Smooth muscle cell of the brain vasculature (primary cell): ENCODE measurements around the gene GPR26.
"Not testable (repeated sequence)": the region's sequence is repeated elsewhere in the genome, so short reads cannot be mapped to it uniquely, and the experiment has no call there.

Experiments used
- DNase-seq: peaks from one replicate; pipeline ENCODE4 v3.0.0-alpha.2; 2012; ENCODE audit warnings: low read depth, low spot score

The GPR26 gene

DNA sequence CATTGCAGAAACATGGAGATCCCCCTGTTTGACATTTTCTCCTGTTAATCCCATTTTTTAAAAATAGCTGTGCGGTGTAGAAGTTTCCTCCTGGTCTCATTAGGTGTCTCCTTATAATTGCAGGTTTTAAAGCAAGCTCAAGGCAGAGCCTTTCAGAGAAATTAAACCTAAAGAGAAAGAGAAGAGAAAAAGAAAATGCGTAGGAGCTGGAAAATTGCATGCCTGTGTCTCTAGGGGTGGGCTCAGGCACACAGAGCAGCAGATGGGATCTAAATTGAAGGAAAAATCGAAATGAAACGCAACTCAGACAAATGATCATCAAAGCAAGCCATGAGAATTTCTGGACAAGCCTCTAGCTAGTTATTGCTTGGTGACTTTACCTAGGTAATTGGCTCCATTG, 40.1 kb downstream of the GPR26 start:
- no peak for DNase-seq

DNA sequence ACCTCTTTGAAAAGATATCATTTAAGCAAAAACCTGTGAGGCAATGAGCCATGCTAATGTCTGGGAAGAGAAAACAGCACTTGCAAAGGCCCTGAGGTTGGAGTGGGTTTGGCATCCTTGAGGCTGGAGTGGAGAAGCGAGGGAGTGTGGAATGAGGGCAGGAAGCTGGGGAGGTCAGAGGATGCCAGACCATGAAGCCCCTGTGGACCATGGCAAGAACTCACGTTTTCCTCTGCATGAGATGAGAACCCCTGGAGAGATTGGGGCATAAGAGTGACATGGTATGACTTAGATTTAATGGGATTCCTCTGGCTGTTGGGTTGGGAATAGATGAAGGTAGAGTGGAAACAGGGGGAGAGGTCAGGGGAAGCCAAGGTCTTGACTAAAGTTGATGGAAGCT, 49.4 kb downstream of the GPR26 start:
- no peak for DNase-seq

DNA sequence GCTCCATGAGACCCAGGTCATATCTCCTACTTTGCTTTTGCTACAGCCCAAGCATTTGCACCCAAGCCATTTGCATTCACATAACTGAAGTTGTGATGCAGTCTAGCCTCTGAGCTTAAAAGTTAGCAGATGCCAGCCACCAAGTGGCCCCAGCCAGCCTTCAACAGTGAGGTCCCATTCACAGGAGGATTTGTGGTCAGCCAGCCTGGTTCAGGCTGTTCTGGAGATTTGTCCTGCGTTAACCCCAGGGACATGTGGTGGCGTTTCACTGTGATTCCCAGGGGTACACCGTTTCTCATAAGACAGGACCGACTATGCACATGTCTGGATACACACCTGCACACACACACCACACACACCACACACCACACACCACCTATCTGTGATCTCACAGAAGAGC, 51.2 kb downstream of the GPR26 start:
- no peak for DNase-seq

DNA sequence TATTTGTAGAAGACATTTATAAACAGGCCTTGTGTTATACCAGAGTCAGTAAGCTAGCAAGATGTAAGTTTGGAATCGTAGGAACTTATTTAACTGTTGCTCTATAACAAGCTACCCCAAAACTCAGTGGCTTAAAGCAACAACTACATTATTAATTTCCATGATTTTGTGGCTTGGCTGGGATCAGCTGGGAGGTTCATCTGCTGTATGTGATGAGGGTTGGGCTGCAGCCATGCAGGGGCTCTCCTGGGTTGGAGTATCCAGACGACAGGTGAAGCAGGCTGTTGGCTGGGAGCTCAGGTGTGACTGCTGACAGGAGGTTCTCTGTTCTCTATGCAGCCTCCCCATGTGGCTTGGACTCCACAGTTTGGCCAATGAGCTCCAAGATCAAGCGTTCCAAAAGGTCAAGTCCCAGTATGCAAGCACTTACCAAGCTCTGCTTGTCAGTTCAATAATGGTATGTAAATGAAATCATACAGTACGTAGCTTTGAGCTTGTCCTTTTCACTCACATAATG, 52.4 kb downstream of the GPR26 start:
- DNase-seq, result no peak

DNA sequence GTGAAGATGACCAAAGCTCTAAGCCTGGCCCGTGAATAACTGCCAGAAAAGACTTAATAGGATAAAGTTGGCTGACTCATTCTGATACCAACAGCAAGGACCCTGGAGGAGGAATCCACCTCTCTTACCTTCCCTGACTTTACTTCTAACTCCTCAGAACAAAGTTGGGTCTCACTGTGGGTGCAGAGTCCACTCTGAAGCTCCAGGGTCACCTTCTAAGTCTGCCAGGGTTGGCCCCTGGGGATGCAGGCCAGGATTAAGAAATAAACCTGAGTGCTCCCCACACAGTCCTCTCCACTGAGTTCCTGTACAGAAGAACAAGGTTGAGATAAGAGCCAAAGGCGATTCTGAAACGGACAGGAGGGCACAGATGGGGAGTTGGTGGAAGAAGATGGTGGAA, 54.4 kb downstream of the GPR26 start:
- DNase-seq, result no peak

DNA sequence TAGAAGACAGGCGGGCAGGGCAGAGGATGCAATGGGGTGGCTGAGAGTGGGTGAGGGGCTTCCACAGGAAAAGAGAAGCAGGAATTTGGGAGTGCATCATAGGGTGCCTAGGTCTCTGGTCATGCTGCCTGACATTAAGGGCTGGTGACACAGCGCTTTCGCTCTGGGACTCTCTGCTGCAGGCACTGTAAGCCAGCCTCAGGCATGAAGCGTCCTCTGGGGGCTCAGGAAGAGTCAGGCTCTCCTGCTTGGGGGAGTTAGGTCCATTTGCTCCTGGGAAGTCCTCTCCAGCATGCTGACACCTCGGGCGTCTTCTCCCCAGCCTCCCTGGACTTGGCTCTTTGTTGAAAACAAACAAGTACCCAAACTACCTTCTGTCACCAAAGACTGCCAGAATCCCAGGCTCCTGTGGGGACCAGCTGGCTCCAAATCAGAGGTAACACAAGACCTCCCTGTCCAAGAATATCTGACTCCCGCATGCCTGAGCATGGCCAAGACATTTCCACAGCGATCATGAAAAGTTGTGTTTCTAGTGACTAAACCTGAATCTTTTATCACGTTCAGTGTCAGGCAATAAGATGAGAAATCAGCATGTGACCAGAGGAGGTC, 55.4 kb downstream of the GPR26 start:
- DNase-seq, result no peak

DNA sequence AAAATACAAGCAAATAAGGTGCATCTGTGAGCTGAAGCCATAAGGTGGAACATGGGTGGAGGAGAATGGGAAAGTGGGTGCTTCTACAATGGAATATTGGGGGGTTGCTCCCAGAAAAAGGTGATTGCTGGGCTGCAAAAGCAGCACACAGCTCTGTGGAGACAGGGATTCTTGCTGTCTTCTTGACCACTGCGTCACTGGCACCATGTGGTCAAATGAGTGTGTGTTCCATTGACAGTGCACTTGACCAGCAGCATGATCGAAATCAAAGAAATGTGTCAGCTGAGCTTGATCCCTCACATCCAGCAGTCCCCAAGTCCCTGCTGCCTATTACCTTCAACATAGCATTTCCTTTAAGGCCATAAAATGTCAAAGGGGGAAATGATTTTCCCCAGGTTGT, 56.2 kb downstream of the GPR26 start:
- no peak for DNase-seq

DNA sequence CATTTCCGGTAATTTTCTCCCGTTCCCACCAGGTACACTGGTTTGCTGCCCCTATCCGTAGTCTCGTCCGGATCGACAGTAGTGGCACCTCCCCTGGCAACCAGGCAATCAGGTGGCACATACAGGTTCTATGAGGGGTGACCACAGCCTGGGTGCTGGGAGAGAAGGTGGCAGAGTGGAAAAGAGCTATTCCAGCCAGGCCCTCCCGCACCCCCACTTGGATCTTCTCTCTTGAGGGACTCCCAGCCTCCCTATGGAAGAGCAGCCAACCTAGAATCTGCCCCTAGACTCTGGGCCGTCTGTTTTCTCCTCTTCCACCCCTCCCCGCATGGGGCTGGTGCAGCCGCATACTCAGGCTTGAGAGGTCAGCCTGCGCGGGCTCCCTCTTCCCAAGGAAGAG, 58.6 kb downstream of the GPR26 start:
- DNase-seq, result no peak

DNA sequence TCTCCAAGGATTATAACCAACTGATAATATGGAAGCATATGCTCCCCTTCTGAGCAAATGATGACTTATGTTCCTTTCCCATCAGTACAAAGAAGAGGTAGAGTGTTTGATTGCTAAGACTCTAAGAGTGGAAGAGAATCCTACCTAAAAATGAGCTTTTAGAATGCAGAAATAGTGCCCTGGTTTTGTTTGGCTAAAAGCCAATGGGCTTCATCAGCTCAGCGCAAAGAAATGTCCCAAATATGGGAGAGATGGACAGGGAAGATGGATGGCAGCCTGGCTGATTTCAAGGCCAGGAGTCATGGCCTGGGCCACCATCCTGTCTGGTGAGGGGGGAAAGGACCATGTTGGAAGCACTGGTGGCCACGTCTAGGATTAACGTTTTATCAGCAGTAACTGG, 60.2 kb downstream of the GPR26 start:
- no peak for DNase-seq

DNA sequence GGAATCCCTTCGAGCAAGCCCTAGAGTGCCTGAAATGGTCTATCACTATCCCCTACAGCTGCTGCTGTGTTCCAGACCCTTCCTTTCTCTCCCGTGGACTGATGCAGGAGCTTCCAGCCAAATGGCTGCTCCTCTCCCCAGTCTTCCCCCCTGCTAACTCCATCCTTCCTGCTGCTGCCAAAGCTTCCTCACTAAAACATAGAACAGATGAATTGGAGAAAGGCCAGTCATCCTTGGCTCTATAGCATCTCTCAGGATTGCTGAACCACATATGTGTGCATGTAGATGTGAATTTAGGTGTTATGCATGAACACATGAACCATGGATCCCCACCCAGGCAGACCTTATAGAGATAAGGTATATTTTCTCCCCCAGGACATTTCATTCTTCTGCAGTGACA, 60.7 kb downstream of the GPR26 start:
- DNase-seq, result no peak

DNA sequence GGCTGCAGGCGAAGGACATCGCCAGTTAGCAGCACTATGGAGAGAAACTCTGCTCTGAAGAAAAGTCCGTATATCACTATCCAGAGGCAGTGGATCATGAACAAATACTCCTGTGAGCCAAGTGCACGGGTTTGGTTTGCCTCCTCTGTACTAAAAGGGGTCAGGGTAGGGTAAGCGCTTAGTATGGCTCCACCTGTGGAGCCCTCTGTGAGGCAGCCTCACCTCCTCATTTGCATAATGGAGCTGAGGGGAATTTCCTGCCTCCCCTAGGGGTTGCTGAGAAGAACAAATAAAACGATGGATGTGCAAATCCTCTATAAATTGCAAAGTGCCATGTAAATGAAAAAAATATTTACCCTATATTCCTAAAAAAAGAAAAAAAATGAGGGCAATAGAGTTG, 63.4 kb downstream of the GPR26 start:
- DNase-seq, result no peak

DNA sequence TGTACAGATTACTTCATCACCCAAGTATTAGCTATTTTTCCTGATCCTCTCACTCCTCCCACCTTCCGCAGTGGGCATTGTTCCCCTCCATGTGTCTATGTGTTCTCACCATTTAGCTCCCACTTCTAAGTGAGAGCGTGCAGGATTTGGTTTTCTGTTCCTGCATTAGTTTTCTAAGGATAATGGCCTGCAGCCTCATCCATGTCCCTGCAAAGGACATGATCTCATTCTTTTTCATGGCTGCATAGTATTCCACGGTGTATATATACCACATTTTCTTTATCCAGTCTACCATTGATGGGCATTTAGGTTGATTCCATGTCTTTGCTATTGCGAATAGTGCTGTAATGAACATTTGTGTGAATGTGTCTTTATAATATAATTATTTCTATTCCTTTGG, 70.8 kb downstream of the GPR26 start:
- not testable (repeated sequence) for DNase-seq

DNA sequence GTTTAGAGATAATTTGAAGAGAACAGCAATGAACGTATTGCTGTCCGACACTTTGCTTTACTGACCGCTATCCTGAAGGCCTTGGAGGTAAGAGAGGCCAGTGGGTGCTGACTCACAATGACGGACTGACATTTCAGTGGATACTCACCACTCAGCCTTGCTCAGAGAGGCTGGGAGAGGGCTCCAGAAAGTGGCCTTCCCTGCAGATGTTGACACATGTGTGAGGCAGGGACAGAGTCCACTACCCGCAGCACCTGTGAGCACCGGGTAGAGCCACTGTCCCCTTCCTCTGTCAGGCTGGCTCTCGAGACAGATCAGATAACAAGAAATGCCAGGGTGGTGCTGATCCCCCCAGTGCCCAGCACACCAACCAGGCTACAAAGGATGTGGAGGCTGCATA, 75.0 kb downstream of the GPR26 start:
- no peak for DNase-seq

DNA sequence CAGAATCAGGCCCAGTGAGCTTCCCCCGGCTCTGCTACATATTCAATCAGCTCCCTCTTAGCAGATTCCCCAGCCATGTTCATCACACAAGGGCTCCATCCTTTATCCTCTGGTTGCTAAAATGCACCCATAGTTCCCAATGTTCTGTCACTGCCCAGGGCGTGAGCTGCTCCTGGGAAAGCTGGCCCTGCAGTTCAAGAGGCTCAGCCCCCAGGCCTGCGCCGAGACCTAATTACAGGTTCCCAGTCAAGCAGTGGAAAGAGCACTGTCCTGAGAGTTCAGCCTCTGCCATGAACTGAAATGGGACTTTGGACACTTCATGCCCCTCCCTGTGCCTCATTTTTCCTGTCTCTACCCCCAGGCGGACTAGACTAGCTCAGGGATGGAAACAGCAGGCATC, 75.6 kb downstream of the GPR26 start:
- no peak for DNase-seq

DNA sequence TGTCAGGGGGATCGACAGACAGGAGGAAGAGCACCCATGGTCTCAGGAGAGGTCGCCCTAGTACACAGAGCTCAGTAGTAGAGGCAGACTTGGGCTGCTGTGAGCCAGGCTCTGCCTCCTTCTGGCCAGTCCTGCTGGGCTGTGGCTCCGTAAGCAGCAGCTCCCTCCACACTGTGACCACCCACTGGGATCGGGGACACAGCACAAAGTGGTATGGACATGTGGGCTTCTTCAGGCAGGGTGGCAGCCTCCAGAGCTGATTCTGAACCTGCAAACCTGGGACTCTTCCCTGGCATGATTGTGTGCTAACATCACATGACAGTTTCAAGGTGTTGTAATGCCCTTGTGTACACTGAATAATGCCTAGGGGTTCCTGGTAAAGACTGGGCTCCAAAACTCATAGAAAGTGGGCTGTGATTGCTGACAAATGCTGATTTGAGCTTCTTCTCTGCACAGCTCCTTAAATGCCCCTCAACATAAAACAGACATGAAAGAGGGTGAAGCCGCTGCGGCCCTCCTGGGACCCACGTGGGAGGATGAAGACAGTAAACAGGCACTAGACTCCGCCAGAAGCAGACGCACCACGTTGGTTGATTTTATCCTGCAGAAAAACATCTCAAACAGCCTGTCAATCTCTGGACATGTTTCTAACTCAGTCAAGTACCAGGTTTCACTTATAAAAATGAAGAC, 76.7 kb downstream of the GPR26 start:
- no peak for DNase-seq

DNA sequence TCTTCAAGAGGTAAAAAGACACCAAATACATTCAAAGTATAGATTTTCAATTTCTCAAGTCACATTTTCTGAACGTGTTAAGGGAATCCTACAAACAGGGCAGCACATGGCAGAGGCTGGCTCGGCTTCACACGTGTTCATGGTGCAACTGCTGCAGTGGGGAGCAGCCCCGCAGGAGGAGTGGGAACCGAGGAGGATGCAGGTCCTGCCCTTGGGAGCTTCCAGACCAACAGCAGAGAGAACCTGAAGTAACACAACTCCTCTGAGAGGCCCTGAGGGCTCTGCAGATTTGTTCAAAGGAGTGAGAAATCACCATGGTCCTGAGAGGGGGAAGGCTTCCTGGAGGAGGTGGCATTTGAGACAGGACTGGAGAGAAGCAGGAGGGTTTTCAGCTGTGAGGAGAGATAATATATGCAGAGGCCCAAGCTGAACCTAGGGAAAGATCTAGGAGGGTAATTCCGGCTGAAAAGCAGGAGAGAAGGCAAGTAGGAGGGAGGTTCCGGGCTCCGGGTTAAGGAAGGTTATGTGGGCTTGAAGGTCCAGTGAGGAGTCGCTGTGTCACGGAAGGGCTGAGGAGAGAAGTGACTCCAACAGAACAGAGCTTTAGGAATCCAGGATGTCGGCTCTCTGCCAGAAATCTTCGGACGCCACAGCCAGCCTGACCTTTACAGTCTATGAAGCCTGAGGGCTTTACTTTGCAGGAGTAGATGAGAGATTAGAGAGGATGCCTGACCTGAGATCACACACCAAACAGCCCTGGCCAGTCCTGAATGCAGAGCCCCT, 77.5 kb downstream of the GPR26 start:
- no peak for DNase-seq

DNA sequence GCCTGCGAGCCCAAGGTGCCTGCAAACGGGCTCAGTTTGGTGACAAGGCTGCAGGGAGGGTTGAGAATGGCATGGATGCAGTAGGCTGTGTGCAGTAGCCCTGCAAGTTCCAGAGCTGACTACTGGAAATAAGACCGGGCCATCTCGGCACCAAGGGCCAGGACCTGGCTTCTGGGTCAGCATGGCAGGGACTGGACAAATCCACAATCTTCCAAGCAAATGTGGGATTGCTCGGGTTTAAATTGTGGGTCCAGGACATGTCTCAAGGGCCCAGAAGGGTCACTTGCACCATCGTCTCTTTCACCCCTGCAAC, 78.0 kb downstream of the GPR26 start:
- no peak for DNase-seq
